SHP77 (cell line): ENCODE data around the gene CAPN8.

ENCODE experiments used
- DNase-seq, 2 experiments: peaks; one replicate each; lab custom pipeline; 2025; lab: John Stamatoyannopoulos, UW

CAPN8 gene

GRCh38 chr1:223654083-223654482, 11.4 kb downstream of the CAPN8 start:
- DNase-seq: peak; percentile 38 to 53

- no peak for DNase-seq
These were observed 12.1 kb downstream of the CAPN8 start for GRCh38 chr1:223653431-223653830.

GRCh38 chr1:223653015-223653414, 12.5 kb downstream of the CAPN8 start:
- DNase-seq: no peak

- DNase-seq: peak; percentile 55 to 76
These were observed 13.0 kb downstream of the CAPN8 start for GRCh38 chr1:223652436-223652941.

- DNase-seq: no peak
These were observed 14.1 kb downstream of the CAPN8 start for GRCh38 chr1:223651291-223651991.

GRCh38 chr1:223650465-223650864, 15.0 kb downstream of the CAPN8 start:
- no peak for DNase-seq

GRCh38 chr1:223649222-223649621, 16.3 kb downstream of the CAPN8 start:
- DNase-seq: no peak

- DNase-seq: no peak
These were observed 18.3 kb downstream of the CAPN8 start for GRCh38 chr1:223647249-223647648.

- peak; percentile 84 to 86 for DNase-seq
These were observed 19.6 kb downstream of the CAPN8 start for GRCh38 chr1:223645903-223646302.

- DNase-seq: no peak
These were observed 23.3 kb downstream of the CAPN8 start for GRCh38 chr1:223642237-223642636.

GRCh38 chr1:223641523-223642039, 23.9 kb downstream of the CAPN8 start:
- DNase-seq: no peak

GRCh38 chr1:223639331-223639749, 26.2 kb downstream of the CAPN8 start:
- DNase-seq: no peak

- no peak for DNase-seq
These were observed 30.3 kb downstream of the CAPN8 start for GRCh38 chr1:223635236-223635635.

- DNase-seq: no peak
These were observed 31.1 kb downstream of the CAPN8 start for GRCh38 chr1:223634423-223634822.

GRCh38 chr1:223631956-223632355, 33.5 kb downstream of the CAPN8 start:
- peak; percentile 14 to 64 for DNase-seq

GRCh38 chr1:223631473-223631872, 34.0 kb downstream of the CAPN8 start:
- DNase-seq: peak in 1 of 2 experiments; percentile 21

GRCh38 chr1:223629126-223629457, 36.4 kb downstream of the CAPN8 start:
- DNase-seq: no peak

GRCh38 chr1:223628233-223629125, 37.0 kb downstream of the CAPN8 start:
- DNase-seq: peak; percentile 79 to 81

GRCh38 chr1:223622132-223622842, 43.2 kb downstream of the CAPN8 start:
- DNase-seq: no peak

GRCh38 chr1:223621312-223621734, 44.2 kb downstream of the CAPN8 start:
- DNase-seq: no peak

- DNase-seq: no peak
These were observed 45.1 kb downstream of the CAPN8 start for GRCh38 chr1:223620297-223620897.

- no peak for DNase-seq
These were observed 46.8 kb downstream of the CAPN8 start for GRCh38 chr1:223618680-223619079.
